Activated CD4-positive, alpha-beta T cell treated with anti-CD3 and anti-CD28 coated beads, Interleukin-2, amount 10 ng/mL, durations not matched to agents 24 days and 14 days (primary cell): Measurements from ENCODE around the gene SCIN. TPM values are rescaled to one million over a fixed set of nuclear protein-coding genes. Genes with fewer than 3 reads are reported as not detected.

ENCODE experiments used
- DNase-seq: peaks from one replicate; pipeline ENCODE4 v3.0.0; 2022
- H3K27ac Mint-ChIP-seq: one replicate; pipeline ENCODE4 v1.8.0; 2022; ENCODE audit warnings: mild to moderate bottlenecking, mixed read lengths
- H3K27me3 Mint-ChIP-seq: one replicate; pipeline ENCODE4 v1.8.0; 2022; ENCODE audit warnings: mixed read lengths
- H3K36me3 Mint-ChIP-seq: one replicate; pipeline ENCODE4 v1.8.0; 2022; ENCODE audit warnings: low read depth, mild to moderate bottlenecking, mixed read lengths
- H3K4me1 Mint-ChIP-seq: one replicate; pipeline ENCODE4 v1.8.0; 2021; ENCODE audit warnings: mixed read lengths
- H3K4me3 Mint-ChIP-seq: one replicate; pipeline ENCODE4 v1.8.0; 2022; ENCODE audit warnings: mild to moderate bottlenecking, moderate library complexity, mixed read lengths
- H3K9me3 Mint-ChIP-seq: one replicate; pipeline ENCODE4 v1.8.0; 2021; ENCODE audit warnings: mixed read lengths
- intact Hi-C: fragments of 100-400 bp; cut with micrococcal nuclease; formaldehyde crosslinking; loops from one replicate; pipeline ENCODE4 v1.15.1; 2023
- total RNA-seq: library from RNA; stranded (reverse); gene quantifications from 2 replicates; pipeline ENCODE4 v1.2.3, GENCODE V29; 2022

Gene SCIN
- total RNA-seq, 1 donor from 2014 or later = not detected

DNA sequence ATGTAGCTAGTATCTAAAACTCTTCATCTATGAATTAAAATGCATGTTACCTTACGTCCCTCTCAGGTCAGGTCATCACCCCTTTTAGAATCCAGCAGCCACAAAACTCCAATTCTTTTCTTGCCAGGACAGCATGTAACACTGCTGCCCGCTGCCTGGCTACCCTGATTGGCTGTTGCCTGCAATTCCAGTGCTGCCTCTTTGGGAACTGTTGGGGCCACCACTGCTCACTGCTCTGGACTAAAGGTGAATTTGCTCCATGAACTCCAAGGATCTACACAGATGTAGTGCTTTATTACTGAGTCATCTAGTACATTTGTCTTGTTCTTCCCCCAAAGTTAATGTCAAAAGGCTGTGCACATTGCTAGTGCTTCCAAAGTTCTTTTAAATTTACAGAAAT, 40.4 kb downstream of the SCIN start:
- intact Hi-C loops = no loop called here
- DNase-seq = no peak
- H3K27ac Mint-ChIP-seq = no peak overlapping the region
- H3K27me3 Mint-ChIP-seq = peaks cover 4% of the 10 kb centered on the region
- no peak overlapping the region for H3K4me3 Mint-ChIP-seq
- H3K4me1 Mint-ChIP-seq = no peaks in the 10 kb centered on the region
- H3K9me3 Mint-ChIP-seq = no peaks in the 10 kb centered on the region
- no peaks in the 10 kb centered on the region for H3K36me3 Mint-ChIP-seq

DNA sequence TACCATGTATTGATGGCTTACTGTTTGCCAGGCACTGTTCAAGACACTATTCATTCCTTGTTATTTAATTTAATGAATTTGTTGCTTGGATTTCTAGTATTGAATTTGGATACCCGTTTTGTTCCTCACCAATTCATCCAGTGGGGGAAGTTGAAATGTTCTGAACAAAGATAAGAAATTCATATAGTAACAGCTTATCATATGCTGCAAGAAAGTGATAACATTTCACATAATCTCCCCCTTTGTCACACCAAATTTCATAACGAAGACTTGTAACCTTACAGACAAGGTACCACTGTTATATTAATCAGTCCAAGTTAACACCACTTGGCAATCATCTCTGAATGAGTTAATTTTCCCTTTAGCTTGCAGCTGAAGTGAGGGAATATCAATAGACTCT, 42.1 kb downstream of the SCIN start:
- Mint-ChIP-seq H3K9me3 (no peaks in the 10 kb centered on the region), H3K4me3 (no peak overlapping the region), H3K36me3 (no peaks in the 10 kb centered on the region), H3K4me1 (no peaks in the 10 kb centered on the region), H3K27me3 (peaks cover 4% of the 10 kb centered on the region), H3K27ac (no peak overlapping the region)
- DNase-seq = no peak
- intact Hi-C loops = no loop called here

DNA sequence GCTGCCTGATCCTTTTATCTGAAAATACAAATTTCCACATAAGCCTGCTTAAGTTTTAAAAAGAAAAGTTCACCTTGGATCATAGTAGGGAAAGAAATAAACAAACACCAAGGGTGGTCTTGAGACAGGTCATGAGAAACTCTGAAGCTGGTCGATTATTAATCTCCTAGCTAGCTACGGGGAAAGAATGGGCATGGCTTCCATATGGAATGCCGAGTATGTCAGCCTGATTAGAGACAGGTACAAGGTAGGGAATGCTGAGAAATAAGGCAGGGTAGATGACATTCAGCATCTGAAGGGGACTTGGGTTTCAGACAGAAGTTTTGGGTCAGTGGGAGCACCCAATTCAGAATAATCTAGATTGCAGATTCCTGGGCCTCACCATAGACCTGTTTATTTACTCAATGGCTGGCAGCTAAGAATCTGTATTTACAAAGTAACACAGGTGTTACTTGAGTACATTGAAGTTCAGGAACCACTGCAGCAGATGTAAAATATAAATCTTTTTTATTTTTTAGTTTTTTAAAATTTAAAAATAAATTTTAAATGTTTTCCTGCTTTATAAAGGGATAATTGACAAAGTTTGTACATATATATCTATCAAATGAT, 49.0 kb downstream of the SCIN start:
- Mint-ChIP-seq H3K27ac (no peak overlapping the region), H3K4me1 (no peaks in the 10 kb centered on the region), H3K4me3 (no peak overlapping the region), H3K36me3 (no peaks in the 10 kb centered on the region), H3K27me3 (peaks cover 5% of the 10 kb centered on the region), H3K9me3 (no peaks in the 10 kb centered on the region)
- intact Hi-C loops = no loop called here
- DNase-seq = no peak

DNA sequence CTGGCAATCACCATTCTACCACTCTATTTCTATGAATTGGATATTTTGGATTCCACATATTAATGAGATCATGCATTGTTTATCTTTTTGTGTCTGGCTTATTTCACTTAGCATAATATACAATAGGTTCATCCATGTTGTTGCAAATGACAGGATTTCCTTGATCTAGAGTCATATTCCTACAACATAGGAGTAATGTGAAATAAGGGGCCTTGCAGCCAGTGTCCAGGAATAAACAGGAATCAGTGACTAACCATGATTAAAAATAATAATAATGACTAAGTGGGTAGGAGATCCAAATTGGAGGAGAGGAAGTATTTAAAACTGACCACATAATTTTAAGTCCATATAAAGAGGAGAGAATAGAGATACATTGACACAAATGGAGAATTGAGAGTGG, 49.9 kb downstream of the SCIN start:
- no peak overlapping the region for H3K27ac Mint-ChIP-seq
- no peaks in the 10 kb centered on the region for H3K9me3 Mint-ChIP-seq
- intact Hi-C loops = no loop called here
- H3K36me3 Mint-ChIP-seq = no peaks in the 10 kb centered on the region
- no peaks in the 10 kb centered on the region for H3K4me1 Mint-ChIP-seq
- H3K4me3 Mint-ChIP-seq = no peak overlapping the region
- DNase-seq = no peak
- peaks cover 5% of the 10 kb centered on the region for H3K27me3 Mint-ChIP-seq

DNA sequence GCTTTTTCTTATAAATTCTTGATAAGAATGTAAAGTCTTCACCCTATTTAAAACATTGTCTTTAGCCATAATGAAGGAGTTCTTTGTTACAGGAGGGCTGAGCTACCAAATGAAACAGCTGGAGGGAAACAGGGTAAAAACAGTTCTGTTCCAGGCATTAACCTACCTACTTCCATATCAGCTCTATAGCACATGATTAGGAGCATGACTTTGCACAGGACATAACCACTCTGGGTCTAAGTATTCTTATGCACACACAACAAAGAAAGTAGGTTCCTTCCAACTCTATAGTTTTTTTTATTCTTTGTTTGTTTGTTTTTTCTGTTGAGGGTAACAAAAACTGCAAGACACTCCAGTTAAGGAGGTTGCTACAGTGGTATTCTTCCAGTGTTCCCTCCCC, 52.7 kb downstream of the SCIN start:
- Mint-ChIP-seq H3K4me1 (peaks cover 4% of the 10 kb centered on the region), H3K27me3 (peaks cover 17% of the 10 kb centered on the region), H3K27ac (no peak overlapping the region), H3K36me3 (no peaks in the 10 kb centered on the region), H3K9me3 (no peaks in the 10 kb centered on the region), H3K4me3 (no peak overlapping the region)
- intact Hi-C loops = no loop called here
- no peak for DNase-seq

DNA sequence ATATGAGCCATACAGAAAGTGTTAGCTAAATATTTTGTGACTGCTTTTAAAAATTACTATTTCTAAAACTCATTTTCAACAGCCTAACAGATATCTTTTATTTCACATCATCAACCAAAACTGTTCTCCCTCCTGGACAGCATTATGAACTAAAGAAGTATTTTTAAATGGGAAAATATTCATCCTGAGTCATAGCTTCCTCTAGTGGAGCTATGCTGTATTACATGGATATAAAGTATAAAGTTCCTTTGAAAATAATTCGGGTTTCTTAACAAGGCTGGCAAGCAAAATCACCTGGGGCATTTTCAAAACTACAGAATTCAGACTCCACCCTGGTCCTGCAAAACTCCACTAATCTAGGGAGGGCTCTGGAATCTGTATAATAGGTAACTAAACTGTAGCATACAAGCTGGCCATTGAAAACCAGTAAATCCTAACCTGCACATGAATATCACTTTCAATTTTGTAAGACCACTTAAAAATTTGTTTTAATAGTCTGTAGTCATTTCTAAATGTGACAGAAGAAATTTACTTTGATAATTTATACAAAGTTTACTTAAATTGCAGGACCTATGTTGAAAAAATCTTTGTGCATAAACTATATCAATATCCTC, 53.5 kb downstream of the SCIN start:
- Mint-ChIP-seq H3K9me3 (no peaks in the 10 kb centered on the region), H3K4me1 (peaks cover 4% of the 10 kb centered on the region), H3K36me3 (no peaks in the 10 kb centered on the region), H3K4me3 (no peak overlapping the region), H3K27ac (no peak overlapping the region), H3K27me3 (peaks cover 17% of the 10 kb centered on the region)
- intact Hi-C loops = loop anchor here (1.0 kb wide), 1 partner anchor 99 kb away; no protein-coding TSS in a partner anchor
- DNase-seq = no peak

DNA sequence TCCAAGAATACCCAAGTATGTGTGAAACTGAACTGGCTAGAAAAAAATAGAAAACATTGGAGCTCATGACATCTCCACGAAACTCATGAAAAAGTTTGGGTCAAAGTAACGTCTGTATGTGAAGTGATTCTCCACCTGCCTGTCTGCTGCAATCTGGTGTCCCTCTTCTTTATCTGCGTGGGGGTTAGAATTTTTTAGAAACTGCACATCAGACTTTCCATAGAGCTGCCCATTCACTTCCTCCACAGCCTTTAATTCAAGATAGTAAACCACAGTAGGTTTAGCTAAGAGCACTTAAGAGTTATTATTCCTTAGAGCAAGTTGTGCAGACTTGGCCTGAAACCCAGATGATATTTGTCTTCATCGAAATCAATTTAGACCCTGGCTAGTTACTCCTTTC, 55.3 kb downstream of the SCIN start:
- Mint-ChIP-seq H3K4me1 (peaks cover 4% of the 10 kb centered on the region), H3K36me3 (no peaks in the 10 kb centered on the region), H3K27me3 (peaks cover 19% of the 10 kb centered on the region), H3K9me3 (no peaks in the 10 kb centered on the region), H3K27ac (no peak overlapping the region), H3K4me3 (no peak overlapping the region)
- no peak for DNase-seq
- intact Hi-C loops = no loop called here

DNA sequence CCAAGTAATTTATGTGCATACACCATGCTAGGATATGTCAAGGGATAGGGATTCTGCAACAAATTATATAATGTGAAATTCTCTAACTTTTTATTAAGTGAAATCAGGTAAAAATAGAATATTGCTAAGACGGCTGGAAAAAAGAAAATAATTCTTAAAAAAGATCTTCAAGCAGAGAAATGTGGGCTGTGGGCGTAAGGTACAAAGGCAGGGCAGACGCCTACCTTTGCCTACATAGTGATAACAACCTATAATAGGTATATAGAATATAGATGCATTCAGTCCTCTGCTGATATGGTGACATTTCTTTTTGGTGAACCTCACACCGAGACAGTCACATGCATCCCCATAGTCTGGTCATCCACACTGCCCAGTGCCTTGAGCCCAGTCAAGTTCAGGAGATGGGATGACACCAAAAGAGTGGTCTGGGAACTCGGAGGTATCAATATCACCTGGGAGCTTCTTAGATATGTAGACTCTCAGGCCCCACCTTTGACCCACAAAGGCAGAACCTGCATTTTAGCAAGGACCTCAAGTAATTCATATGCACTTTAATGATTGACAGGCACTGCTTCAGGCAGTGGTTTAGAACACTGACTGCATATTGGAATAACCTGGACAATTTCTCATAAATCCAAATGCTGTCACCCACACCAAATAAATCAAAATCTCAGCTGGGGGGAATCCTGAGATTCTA, 59.4 kb downstream of the SCIN start:
- DNase-seq = no peak
- Mint-ChIP-seq H3K36me3 (no peaks in the 10 kb centered on the region), H3K9me3 (no peaks in the 10 kb centered on the region), H3K4me3 (no peak overlapping the region), H3K4me1 (peaks cover 4% of the 10 kb centered on the region), H3K27ac (no peak overlapping the region), H3K27me3 (peaks cover 23% of the 10 kb centered on the region)
- intact Hi-C loops = no loop called here

DNA sequence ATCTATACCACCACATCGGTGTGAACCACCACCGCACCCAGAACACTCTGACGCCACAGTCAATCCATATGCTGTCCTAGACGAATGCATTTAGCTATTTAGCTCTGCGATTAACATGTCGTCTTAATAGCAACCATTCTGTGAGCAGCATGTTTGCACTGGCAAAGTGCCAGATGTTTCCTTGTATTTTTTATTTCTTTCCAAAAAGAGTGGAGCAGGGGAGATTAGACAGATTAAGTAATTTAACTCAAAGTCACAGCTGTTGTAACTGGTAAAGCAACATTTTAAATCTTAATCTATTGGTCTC, 59.9 kb downstream of the SCIN start:
- intact Hi-C loops = no loop called here
- Mint-ChIP-seq H3K4me1 (peaks cover 4% of the 10 kb centered on the region), H3K4me3 (no peak overlapping the region), H3K36me3 (no peaks in the 10 kb centered on the region), H3K9me3 (no peaks in the 10 kb centered on the region), H3K27me3 (peaks cover 22% of the 10 kb centered on the region), H3K27ac (no peak overlapping the region)
- DNase-seq = no peak

DNA sequence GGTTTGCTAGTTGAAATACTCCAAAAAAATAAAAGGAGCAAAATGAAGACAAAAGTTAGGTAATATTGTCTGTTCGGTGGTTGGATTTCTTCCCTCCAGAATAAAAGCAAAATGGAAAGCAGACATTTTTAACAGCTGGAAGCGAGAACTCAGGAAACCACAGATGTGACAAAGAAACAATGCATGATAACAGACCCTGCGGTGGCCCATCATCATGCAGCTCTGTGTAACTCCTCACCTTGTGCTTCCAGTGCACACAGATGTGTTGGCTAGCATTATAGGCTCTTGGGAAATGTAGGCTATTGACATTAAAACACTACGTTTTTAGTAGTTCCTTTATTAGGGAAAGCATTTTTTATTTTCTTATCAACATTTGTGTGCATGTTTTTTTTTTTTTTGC, 63.1 kb downstream of the SCIN start:
- H3K27ac Mint-ChIP-seq = no peak overlapping the region
- peaks cover 15% of the 10 kb centered on the region for H3K4me1 Mint-ChIP-seq
- no peak for DNase-seq
- no peaks in the 10 kb centered on the region for H3K36me3 Mint-ChIP-seq
- intact Hi-C loops = no loop called here
- H3K4me3 Mint-ChIP-seq = no peak overlapping the region
- peaks cover 16% of the 10 kb centered on the region for H3K27me3 Mint-ChIP-seq
- no peaks in the 10 kb centered on the region for H3K9me3 Mint-ChIP-seq

DNA sequence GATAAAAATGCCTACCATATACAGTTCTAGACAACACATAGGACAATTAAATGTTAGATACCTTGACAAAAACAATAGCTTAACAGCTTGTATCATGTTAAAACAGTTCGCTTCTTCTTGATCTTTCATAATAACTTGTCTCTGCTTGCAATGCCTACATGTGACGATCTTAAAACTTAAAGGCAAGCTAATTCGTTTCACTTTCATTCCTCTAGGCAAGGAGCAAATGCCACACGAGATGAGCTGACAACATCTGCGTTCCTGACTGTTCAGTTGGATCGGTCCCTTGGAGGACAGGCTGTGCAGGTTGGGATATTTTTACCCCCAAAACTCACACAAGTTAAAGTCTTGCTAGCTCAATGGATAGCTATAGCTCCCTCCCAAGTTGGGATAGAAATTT, 65.3 kb downstream of the SCIN start:
- Mint-ChIP-seq H3K4me3 (peak overlapping the region; percentile 69), H3K27me3 (peaks cover 18% of the 10 kb centered on the region), H3K4me1 (peaks cover 15% of the 10 kb centered on the region), H3K9me3 (no peaks in the 10 kb centered on the region), H3K36me3 (no peaks in the 10 kb centered on the region), H3K27ac (peak overlapping the region; percentile 49)
- peak; percentile 74 for DNase-seq
- intact Hi-C loops = loop anchor here (5.0 kb wide), 1 partner anchor 1821 kb away; no protein-coding TSS in a partner anchor

DNA sequence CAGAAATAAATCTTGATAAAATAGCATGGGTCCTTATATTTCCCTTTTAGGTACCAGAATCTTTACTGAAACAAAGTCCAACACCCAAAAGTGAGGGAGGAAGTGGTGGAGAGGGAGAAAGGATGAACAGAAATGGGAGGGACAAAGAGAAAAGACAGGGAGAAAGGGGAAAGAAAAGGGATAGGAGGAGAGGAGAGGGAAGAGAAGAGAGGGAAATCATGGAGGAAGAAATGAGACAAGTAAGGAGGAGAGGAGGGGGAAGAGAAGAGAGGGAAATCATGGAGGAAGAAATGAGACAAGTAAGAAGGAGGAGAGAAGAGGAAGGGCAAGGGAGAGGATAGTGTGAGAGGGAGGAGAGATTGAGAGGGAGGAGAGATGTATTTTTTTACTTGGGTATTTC, 66.8 kb downstream of the SCIN start:
- no peak overlapping the region for H3K4me3 Mint-ChIP-seq
- no peaks in the 10 kb centered on the region for H3K36me3 Mint-ChIP-seq
- intact Hi-C loops = loop anchor here (5.0 kb wide), 1 partner anchor 1820 kb away; no protein-coding TSS in a partner anchor
- no peak overlapping the region for H3K27ac Mint-ChIP-seq
- peak; percentile 2 for DNase-seq
- H3K9me3 Mint-ChIP-seq = no peaks in the 10 kb centered on the region
- H3K4me1 Mint-ChIP-seq = peaks cover 15% of the 10 kb centered on the region
- H3K27me3 Mint-ChIP-seq = peaks cover 17% of the 10 kb centered on the region

DNA sequence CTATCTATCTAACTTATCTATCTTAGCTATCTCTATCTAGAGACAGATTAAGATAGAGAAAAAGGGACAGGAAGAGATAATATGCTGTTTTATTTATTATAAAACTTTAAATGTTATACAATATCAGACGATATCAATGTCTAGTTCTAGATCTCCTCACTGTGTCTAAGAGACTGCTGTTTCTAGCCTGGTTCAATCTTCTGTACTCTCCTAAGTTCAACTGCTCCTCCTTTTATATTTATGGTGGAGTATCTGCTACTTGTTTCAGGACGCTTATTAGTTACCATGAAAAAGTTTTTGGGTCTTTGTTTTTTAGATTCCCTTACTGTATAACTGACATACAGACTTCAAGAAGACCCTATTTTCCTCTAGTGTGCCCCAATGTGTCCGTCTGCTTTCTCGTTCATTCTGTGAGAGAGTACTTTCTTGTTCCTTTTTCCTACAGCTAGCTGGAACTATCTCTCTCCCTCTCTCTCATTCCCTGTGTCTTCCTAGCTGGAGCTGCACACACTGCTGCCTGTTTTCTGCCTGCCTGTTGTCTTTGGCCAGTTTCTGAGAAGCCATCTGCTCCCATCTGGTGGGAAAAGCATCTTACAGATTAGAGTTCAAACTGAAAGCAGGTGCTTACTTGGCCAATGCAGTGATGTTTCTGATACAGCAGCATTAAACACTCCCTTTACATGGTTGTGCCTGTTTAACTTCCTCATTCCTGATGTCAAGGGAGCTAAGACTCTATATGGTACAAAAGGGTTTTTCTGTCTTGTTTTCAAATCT, 67.5 kb downstream of the SCIN start:
- peaks cover 15% of the 10 kb centered on the region for H3K4me1 Mint-ChIP-seq
- H3K9me3 Mint-ChIP-seq = no peaks in the 10 kb centered on the region
- peak; percentile 56 for DNase-seq
- H3K4me3 Mint-ChIP-seq = peak overlapping the region; percentile 57
- peak overlapping the region; percentile 2 for H3K27ac Mint-ChIP-seq
- peaks cover 12% of the 10 kb centered on the region for H3K27me3 Mint-ChIP-seq
- intact Hi-C loops = loop anchor here (2.0 to 5.0 kb wide), 2 partner anchors 49 to 1819 kb away; partner anchors contain the start of gene ARL4A
- no peaks in the 10 kb centered on the region for H3K36me3 Mint-ChIP-seq
